SH-SY5Y (cell line): ENCODE data around the gene GNG4.

Experiments
- GATA2 ChIP-seq: IDR thresholded peaks from 2 replicates; pipeline ENCODE4 v1.6.1; 2011; ENCODE audit warnings: mild to moderate bottlenecking, low read depth, low read length
- GATA3 ChIP-seq: IDR thresholded peaks from 2 replicates; pipeline ENCODE4 v1.6.1; 2011; ENCODE audit warnings: low read depth, mild to moderate bottlenecking, low read length, moderate library complexity

- no peak for TF ChIP-seq GATA2
- TF ChIP-seq GATA3 = no peak
These were observed 148.5 kb downstream of the GNG4 start for GRCh38 chr1:235500971-235501540.
